HepG2 (cell line): Measurements from ENCODE around the gene LAG3. TPM values are rescaled to one million over a fixed set of nuclear protein-coding genes. Genes with fewer than 3 reads are reported as not detected.
A peak's percentile ranks its signal among the peaks of the same experiment; 100 is the strongest.

ENCODE experiments used
- FOXP1 ChIP-seq, 2 experiments: fragments of 450-650 bp in 1 of 2; IDR thresholded peaks; 2 replicates each; pipeline ENCODE4 v1.6.1; 2017 to 2018; ENCODE audit warnings: antibody characterized with exemption in 1 of 2
- HDAC6 ChIP-seq: fragments of 200-600 bp; sonication (generic); IDR thresholded peaks from 2 replicates; pipeline ENCODE4 v1.7.0; 2017; ENCODE audit warnings: mild to moderate bottlenecking, antibody characterized with exemption, low read length, low read depth
- HMG20B ChIP-seq: conservative IDR thresholded peaks from 2 replicates; pipeline ENCODE4 v1.6.1; 2016; ENCODE audit warnings: missing genetic modification reagents, missing compliant biosample characterization
- HMGA1 ChIP-seq: sonication (generic); formaldehyde crosslinking; conservative IDR thresholded peaks from 2 replicates; pipeline ENCODE4 v1.4.0; 2020; ENCODE audit warnings: missing genetic modification reagents
- HMGXB3 ChIP-seq: sonication (generic); formaldehyde crosslinking; IDR thresholded peaks from 2 replicates; pipeline ENCODE4 v1.4.0; 2020; ENCODE audit warnings: missing genetic modification reagents, borderline replicate concordance
- HNF4G ChIP-seq, 2 experiments: sonication (generic) in 1 of 2; formaldehyde crosslinking in 1 of 2; IDR thresholded peaks; 2 replicates each; pipeline versions ENCODE4 v1.4.0 to v1.6.1; 2011 to 2020; ENCODE audit warnings: borderline replicate concordance in 2 of 2, low read depth in 2 of 2, mild to moderate bottlenecking in 2 of 2, low read length in 1 of 2, missing genetic modification reagents in 1 of 2, moderate library complexity in 1 of 2
- IRF1 ChIP-seq: sonication (generic); formaldehyde crosslinking; IDR thresholded peaks from 2 replicates; pipeline ENCODE4 v1.4.0; 2020; ENCODE audit warnings: low read depth, mild to moderate bottlenecking, missing genetic modification reagents
- KLF11 ChIP-seq: IDR thresholded peaks from 2 replicates; pipeline ENCODE4 v1.6.1; 2016; ENCODE audit warnings: missing compliant biosample characterization
- MED13 ChIP-seq: sonication (generic); formaldehyde crosslinking; IDR thresholded peaks from 2 replicates; pipeline ENCODE4 v1.5.0; 2020; ENCODE audit warnings: missing genetic modification reagents
- MZF1 ChIP-seq: sonication (generic); formaldehyde crosslinking; IDR thresholded peaks from 2 replicates; pipeline ENCODE4 v1.8.1; 2023; ENCODE audit warnings: mild to moderate bottlenecking, missing genetic modification reagents, borderline replicate concordance
- NCOA1 ChIP-seq: sonication (generic); formaldehyde crosslinking; IDR thresholded peaks from 2 replicates; pipeline ENCODE4 v1.9.0; 2021; ENCODE audit warnings: missing genetic modification reagents
- NFE2L2 ChIP-seq: fragments of 150-350 bp; IDR thresholded peaks from 2 replicates; pipeline ENCODE4 v1.6.1; 2014; ENCODE audit warnings: low read length
- NRL ChIP-seq: sonication (generic); formaldehyde crosslinking; IDR thresholded peaks from 2 replicates; pipeline ENCODE4 v1.5.0; 2020; ENCODE audit warnings: missing genetic modification reagents, mild to moderate bottlenecking, moderate library complexity, borderline replicate concordance
- RXRB ChIP-seq: IDR thresholded peaks from 2 replicates; pipeline ENCODE4 v1.6.1; 2016; ENCODE audit warnings: borderline replicate concordance, missing genetic modification reagents, missing compliant biosample characterization
- SNAPC2 ChIP-seq: sonication (generic); formaldehyde crosslinking; IDR thresholded peaks from 2 replicates; pipeline ENCODE4 v1.8.1; 2022; ENCODE audit warnings: mild to moderate bottlenecking, missing genetic modification reagents
- STAT5B ChIP-seq: sonication (generic); formaldehyde crosslinking; IDR thresholded peaks from 2 replicates; pipeline ENCODE4 v1.4.0; 2020; ENCODE audit warnings: missing genetic modification reagents
- TCF7L2 ChIP-seq: IDR thresholded peaks from 2 replicates; pipeline ENCODE4 v1.6.1; 2011; ENCODE audit warnings: mild to moderate bottlenecking, low read depth, low read length, moderate library complexity
- ZBTB2 ChIP-seq: sonication (generic); formaldehyde crosslinking; IDR thresholded peaks from 2 replicates; pipeline ENCODE4 v1.8.0; 2022; ENCODE audit warnings: low read depth, missing genetic modification reagents
- ZFP1 ChIP-seq: IDR thresholded peaks from 2 replicates; pipeline ENCODE4 v1.6.1; 2016
- ZFP62 ChIP-seq: sonication (generic); formaldehyde crosslinking; IDR thresholded peaks from 2 replicates; pipeline ENCODE4 v1.4.0; 2020; ENCODE audit warnings: missing genetic modification reagents
- ZNF367 ChIP-seq: sonication (generic); formaldehyde crosslinking; IDR thresholded peaks from 2 replicates; pipeline ENCODE4 v1.4.0; 2020; ENCODE audit warnings: missing genetic modification reagents, borderline replicate concordance
- ZNF558 ChIP-seq: sonication (generic); formaldehyde crosslinking; IDR thresholded peaks from 2 replicates; pipeline ENCODE4 v1.9.0; 2022; ENCODE audit warnings: mild to moderate bottlenecking, missing genetic modification reagents, borderline replicate concordance
- ZNF777 ChIP-seq: sonication (generic); formaldehyde crosslinking; IDR thresholded peaks from 2 replicates; pipeline ENCODE4 v1.4.0; 2020; ENCODE audit warnings: missing genetic modification reagents
- ZNF891 ChIP-seq: sonication (generic); formaldehyde crosslinking; IDR thresholded peaks from 2 replicates; pipeline ENCODE4 v1.5.0; 2020; ENCODE audit warnings: mild to moderate bottlenecking, missing genetic modification reagents
- polyA plus RNA-seq, 8 experiments: library from polyadenylated mRNA; depleted of rRNA in 3 of 8; stranded (reverse) in 7 of 8; unstranded in 1 of 8; fragments of >200 nt; fragmentation: Illumina TruSeq in 4 of 8; extraction: Trizol in 4 of 8; gene quantifications; 2 replicates each; pipeline versions ENCODE4 v1.2.1 to v1.2.3, GENCODE V29; 2011 to 2016; ENCODE audit warnings: low read depth in 4 of 8, missing spikeins in 1 of 8, mixed read lengths in 1 of 8; ENCODE audit not compliant: insufficient read depth in 1 of 8
- total RNA-seq, 5 experiments: library from RNA; depleted of rRNA; stranded (reverse); fragments of >200 nt; fragmentation: Illumina TruSeq; extraction: Trizol; gene quantifications; 2 replicates each; pipeline ENCODE4 v1.2.3, GENCODE V29; 2016; ENCODE audit warnings: low read depth in 1 of 5

LAG3 gene
- total and polyA plus RNA-seq, 2 of the 13 experiments (the other 11 are each of a cell fraction or from before 2014, with no cell fraction given), result 0.11 to 0.26 TPM

GRCh38 chr12:6775185-6776174, 3.2 kb downstream of the LAG3 start (continued):
- TF ChIP-seq RXRB (peak; percentile 82), ZNF777 (0 out of 2 replicates have a peak, but pooled peaks have one; percentile 39), HMGA1 (no peak), MZF1 (CRISPR knock-in tag) (no peak), ZNF367 (CRISPR knock-in tag) (no peak), ZBTB2 (CRISPR knock-in tag) (no peak), IRF1 (CRISPR knock-in tag) (no peak), NRL (0 out of 2 replicates have a peak, but pooled peaks have one; percentile 17), ZFP1 (CRISPR knock-in tag) (peak; percentile 48; the same call in 1 of the 2 replicates), SNAPC2 (no peak), HMGXB3 (no peak), HDAC6 (no peak), ZNF891 (CRISPR knock-in tag) (no peak), NCOA1 (CRISPR knock-in tag) (no peak), HNF4G (IDR thresholded peaks at IDR 0.05; ENCODE audit: borderline replicate concordance, low read depth, low read length) (peak; percentile 76), HNF4G (CRISPR knock-in tag; IDR thresholded peaks at IDR 0.05; ENCODE audit: borderline replicate concordance, low read depth) (no peak), ZFP62 (no peak), ZNF558 (CRISPR knock-in tag) (no peak), TCF7L2 (no peak), NFE2L2 (no peak), FOXP1 (IDR thresholded peaks at IDR 0.05) (no peak), FOXP1 (CRISPR knock-in tag; IDR thresholded peaks at IDR 0.05) (peak; percentile 73), STAT5B (CRISPR knock-in tag) (no peak), KLF11 (CRISPR knock-in tag) (0 out of 2 replicates have a peak, but pooled peaks have one; percentile 52), MED13 (CRISPR knock-in tag) (no peak), HMG20B (CRISPR knock-in tag) (peak; percentile 57; the same call in 1 of the 2 replicates)
